HepG2 (cell line): ENCODE measurements around the gene IVD. TPM values are rescaled to one million over a fixed set of nuclear protein-coding genes. Genes with fewer than 3 reads are reported as not detected.

Experiments used
- FOXJ3 ChIP-seq: sonication (generic); formaldehyde crosslinking; IDR thresholded peaks from 2 replicates; pipeline ENCODE4 v1.4.0; 2020; ENCODE audit warnings: missing genetic modification reagents, mild to moderate bottlenecking, borderline replicate concordance
- MXD4 ChIP-seq: IDR thresholded peaks from 2 replicates; pipeline ENCODE4 v1.6.1; 2016; ENCODE audit warnings: mild to moderate bottlenecking, missing biosample characterization, missing genetic modification reagents
- NBN ChIP-seq: fragments of 450-650 bp; conservative IDR thresholded peaks from 2 replicates; pipeline ENCODE4 v1.6.1; 2017
- NCOA5 ChIP-seq: sonication (generic); formaldehyde crosslinking; IDR thresholded peaks from 2 replicates; pipeline ENCODE4 v1.4.0; 2020; ENCODE audit warnings: missing genetic modification reagents
- PLRG1 ChIP-seq: fragments of 450-650 bp; conservative IDR thresholded peaks from 2 replicates; pipeline ENCODE4 v1.6.1; 2016
- POLR2G ChIP-seq: fragments of 200-400 bp; formaldehyde crosslinking; IDR thresholded peaks from 2 replicates; pipeline ENCODE4 v1.6.1; 2018; ENCODE audit warnings: mild to moderate bottlenecking, low read depth, low read length, moderate library complexity
- SMAD9 ChIP-seq: sonication (generic); formaldehyde crosslinking; IDR thresholded peaks from 2 replicates; pipeline ENCODE4 v1.5.1; 2020; ENCODE audit warnings: mild to moderate bottlenecking, missing genetic modification reagents
- SMC3 ChIP-seq: IDR thresholded peaks from 2 replicates; pipeline ENCODE4 v1.6.1; 2011; ENCODE audit warnings: low read length, improper control_type of control experiment
- SP2 ChIP-seq: sonication (generic); formaldehyde crosslinking; IDR thresholded peaks from 2 replicates; pipeline ENCODE4 v1.5.1; 2020; ENCODE audit warnings: mild to moderate bottlenecking, missing genetic modification reagents
- TGIF2 ChIP-seq: IDR thresholded peaks from 2 replicates; pipeline ENCODE4 v1.6.1; 2016; ENCODE audit warnings: control low read depth, missing compliant biosample characterization
- YEATS4 ChIP-seq: sonication (generic); formaldehyde crosslinking; IDR thresholded peaks from 2 replicates; pipeline ENCODE4 v1.4.0; 2020; ENCODE audit warnings: missing genetic modification reagents, borderline replicate concordance
- ZFP37 ChIP-seq: sonication (generic); formaldehyde crosslinking; IDR thresholded peaks from 2 replicates; pipeline ENCODE4 v1.4.0; 2020; ENCODE audit warnings: missing genetic modification reagents, borderline replicate concordance
- ZNF543 ChIP-seq: sonication (generic); formaldehyde crosslinking; IDR thresholded peaks from 2 replicates; pipeline ENCODE4 v1.4.0; 2020; ENCODE audit warnings: mild to moderate bottlenecking, missing genetic modification reagents
- ZNF772 ChIP-seq: sonication (generic); formaldehyde crosslinking; IDR thresholded peaks from 2 replicates; pipeline ENCODE4 v1.5.0; 2020; ENCODE audit warnings: mild to moderate bottlenecking, missing genetic modification reagents
- ZSCAN29 ChIP-seq: sonication (generic); formaldehyde crosslinking; conservative IDR thresholded peaks from 2 replicates; pipeline ENCODE4 v1.4.0; 2020; ENCODE audit warnings: mild to moderate bottlenecking, missing genetic modification reagents
- polyA plus RNA-seq, 8 experiments: library from polyadenylated mRNA; depleted of rRNA in 3 of 8; stranded (reverse) in 7 of 8; unstranded in 1 of 8; fragments of >200 nt; fragmentation: Illumina TruSeq in 4 of 8; extraction: Trizol in 4 of 8; gene quantifications; 2 replicates each; pipeline versions ENCODE4 v1.2.1 to v1.2.3, GENCODE V29; 2011 to 2016; ENCODE audit warnings: low read depth in 4 of 8, missing spikeins in 1 of 8, mixed read lengths in 1 of 8; ENCODE audit not compliant: insufficient read depth in 1 of 8
- total RNA-seq, 5 experiments: library from RNA; depleted of rRNA; stranded (reverse); fragments of >200 nt; fragmentation: Illumina TruSeq; extraction: Trizol; gene quantifications; 2 replicates each; pipeline ENCODE4 v1.2.3, GENCODE V29; 2016; ENCODE audit warnings: low read depth in 1 of 5
- TF ChIP-seq, protein P1 (sequence below): sonication (generic); formaldehyde crosslinking; IDR thresholded peaks from 2 replicates; pipeline ENCODE4 v1.5.1; 2020; ENCODE audit warnings: mild to moderate bottlenecking, missing genetic modification reagents, moderate library complexity
- TF ChIP-seq, protein P2 (sequence below): sonication (generic); formaldehyde crosslinking; IDR thresholded peaks from 2 replicates; pipeline ENCODE4 v1.8.0; 2022; ENCODE audit warnings: mild to moderate bottlenecking, missing genetic modification reagents, moderate library complexity
- TF ChIP-seq, protein P3 (sequence below): sonication (generic); formaldehyde crosslinking; IDR thresholded peaks from 2 replicates; pipeline ENCODE4 v1.4.0; 2020; ENCODE audit warnings: missing genetic modification reagents
- TF ChIP-seq, protein P4 (sequence below): fragments of 450-650 bp; IDR thresholded peaks from 2 replicates; pipeline ENCODE4 v1.6.1; 2017

Gene IVD
- total and polyA plus RNA-seq, 2 of the 13 experiments (the other 11 are each of a cell fraction or from before 2014, with no cell fraction given), result 48.0 to 53.9 TPM

DNA sequence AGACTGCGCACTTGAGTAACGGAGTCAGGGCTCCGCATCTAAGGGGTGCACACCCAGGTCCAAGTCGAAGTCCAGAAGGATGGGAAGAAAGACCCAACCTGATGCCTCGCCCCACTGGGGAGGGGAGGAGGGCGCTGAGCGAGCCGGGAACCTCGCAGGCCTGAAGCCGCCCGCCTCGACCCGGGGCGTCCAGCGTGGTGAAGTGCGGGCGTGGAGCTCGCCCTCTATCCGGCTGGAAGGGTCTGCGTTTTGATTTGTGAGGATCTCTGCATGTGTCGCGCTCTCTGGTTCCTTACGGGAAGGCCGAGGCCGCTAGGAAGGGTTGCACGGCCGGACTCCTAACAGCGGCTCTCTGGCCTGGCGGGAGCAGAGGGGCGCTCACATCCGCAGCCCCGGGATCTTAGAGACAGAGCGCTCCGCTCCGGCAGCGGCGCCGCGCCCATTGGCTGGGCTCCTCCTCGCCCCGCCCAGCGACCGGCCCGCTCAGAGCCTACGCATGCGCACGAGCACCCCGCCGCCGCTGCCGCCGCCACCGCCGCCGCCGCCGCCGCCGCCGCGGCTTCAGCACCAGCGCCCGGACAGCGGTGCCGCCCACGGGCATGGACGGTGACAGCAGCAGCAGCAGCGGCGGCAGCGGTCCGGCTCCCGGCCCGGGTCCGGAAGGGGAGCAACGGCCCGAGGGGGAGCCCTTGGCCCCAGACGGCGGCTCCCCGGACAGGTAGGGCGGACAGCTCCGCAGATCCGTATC lies 47.7 kb upstream of the IVD start, which contains the start of gene DISP2 (continued):
- TF ChIP-seq, protein P1, sequence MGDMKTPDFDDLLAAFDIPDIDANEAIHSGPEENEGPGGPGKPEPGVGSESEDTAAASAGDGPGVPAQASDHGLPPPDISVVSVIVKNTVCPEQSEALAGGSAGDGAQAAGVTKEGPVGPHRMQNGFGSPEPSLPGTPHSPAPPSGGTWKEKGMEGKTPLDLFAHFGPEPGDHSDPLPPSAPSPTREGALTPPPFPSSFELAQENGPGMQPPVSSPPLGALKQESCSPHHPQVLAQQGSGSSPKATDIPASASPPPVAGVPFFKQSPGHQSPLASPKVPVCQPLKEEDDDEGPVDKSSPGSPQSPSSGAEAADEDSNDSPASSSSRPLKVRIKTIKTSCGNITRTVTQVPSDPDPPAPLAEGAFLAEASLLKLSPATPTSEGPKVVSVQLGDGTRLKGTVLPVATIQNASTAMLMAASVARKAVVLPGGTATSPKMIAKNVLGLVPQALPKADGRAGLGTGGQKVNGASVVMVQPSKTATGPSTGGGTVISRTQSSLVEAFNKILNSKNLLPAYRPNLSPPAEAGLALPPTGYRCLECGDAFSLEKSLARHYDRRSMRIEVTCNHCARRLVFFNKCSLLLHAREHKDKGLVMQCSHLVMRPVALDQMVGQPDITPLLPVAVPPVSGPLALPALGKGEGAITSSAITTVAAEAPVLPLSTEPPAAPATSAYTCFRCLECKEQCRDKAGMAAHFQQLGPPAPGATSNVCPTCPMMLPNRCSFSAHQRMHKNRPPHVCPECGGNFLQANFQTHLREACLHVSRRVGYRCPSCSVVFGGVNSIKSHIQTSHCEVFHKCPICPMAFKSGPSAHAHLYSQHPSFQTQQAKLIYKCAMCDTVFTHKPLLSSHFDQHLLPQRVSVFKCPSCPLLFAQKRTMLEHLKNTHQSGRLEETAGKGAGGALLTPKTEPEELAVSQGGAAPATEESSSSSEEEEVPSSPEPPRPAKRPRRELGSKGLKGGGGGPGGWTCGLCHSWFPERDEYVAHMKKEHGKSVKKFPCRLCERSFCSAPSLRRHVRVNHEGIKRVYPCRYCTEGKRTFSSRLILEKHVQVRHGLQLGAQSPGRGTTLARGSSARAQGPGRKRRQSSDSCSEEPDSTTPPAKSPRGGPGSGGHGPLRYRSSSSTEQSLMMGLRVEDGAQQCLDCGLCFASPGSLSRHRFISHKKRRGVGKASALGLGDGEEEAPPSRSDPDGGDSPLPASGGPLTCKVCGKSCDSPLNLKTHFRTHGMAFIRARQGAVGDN (CRISPR knock-in tag), result peak; percentile 83
- TF ChIP-seq FOXJ3 (CRISPR knock-in tag), result no peak
- TF ChIP-seq SMAD9, result no peak
- no peak for TF ChIP-seq NCOA5 (CRISPR knock-in tag)
- no peak for TF ChIP-seq POLR2G
- TF ChIP-seq ZFP37 (CRISPR knock-in tag), result no peak
- TF ChIP-seq, protein P2, sequence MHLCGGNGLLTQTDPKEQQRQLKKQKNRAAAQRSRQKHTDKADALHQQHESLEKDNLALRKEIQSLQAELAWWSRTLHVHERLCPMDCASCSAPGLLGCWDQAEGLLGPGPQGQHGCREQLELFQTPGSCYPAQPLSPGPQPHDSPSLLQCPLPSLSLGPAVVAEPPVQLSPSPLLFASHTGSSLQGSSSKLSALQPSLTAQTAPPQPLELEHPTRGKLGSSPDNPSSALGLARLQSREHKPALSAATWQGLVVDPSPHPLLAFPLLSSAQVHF (CRISPR knock-in tag), result no peak
- no peak for TF ChIP-seq ZSCAN29 (CRISPR knock-in tag)
- TF ChIP-seq, protein P3, sequence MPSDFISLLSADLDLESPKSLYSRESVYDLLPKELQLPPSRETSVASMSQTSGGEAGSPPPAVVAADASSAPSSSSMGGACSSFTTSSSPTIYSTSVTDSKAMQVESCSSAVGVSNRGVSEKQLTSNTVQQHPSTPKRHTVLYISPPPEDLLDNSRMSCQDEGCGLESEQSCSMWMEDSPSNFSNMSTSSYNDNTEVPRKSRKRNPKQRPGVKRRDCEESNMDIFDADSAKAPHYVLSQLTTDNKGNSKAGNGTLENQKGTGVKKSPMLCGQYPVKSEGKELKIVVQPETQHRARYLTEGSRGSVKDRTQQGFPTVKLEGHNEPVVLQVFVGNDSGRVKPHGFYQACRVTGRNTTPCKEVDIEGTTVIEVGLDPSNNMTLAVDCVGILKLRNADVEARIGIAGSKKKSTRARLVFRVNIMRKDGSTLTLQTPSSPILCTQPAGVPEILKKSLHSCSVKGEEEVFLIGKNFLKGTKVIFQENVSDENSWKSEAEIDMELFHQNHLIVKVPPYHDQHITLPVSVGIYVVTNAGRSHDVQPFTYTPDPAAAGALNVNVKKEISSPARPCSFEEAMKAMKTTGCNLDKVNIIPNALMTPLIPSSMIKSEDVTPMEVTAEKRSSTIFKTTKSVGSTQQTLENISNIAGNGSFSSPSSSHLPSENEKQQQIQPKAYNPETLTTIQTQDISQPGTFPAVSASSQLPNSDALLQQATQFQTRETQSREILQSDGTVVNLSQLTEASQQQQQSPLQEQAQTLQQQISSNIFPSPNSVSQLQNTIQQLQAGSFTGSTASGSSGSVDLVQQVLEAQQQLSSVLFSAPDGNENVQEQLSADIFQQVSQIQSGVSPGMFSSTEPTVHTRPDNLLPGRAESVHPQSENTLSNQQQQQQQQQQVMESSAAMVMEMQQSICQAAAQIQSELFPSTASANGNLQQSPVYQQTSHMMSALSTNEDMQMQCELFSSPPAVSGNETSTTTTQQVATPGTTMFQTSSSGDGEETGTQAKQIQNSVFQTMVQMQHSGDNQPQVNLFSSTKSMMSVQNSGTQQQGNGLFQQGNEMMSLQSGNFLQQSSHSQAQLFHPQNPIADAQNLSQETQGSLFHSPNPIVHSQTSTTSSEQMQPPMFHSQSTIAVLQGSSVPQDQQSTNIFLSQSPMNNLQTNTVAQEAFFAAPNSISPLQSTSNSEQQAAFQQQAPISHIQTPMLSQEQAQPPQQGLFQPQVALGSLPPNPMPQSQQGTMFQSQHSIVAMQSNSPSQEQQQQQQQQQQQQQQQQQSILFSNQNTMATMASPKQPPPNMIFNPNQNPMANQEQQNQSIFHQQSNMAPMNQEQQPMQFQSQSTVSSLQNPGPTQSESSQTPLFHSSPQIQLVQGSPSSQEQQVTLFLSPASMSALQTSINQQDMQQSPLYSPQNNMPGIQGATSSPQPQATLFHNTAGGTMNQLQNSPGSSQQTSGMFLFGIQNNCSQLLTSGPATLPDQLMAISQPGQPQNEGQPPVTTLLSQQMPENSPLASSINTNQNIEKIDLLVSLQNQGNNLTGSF (CRISPR knock-in tag), result no peak
- no peak for TF ChIP-seq SMC3
- TF ChIP-seq PLRG1, result no peak
- no peak for TF ChIP-seq ZNF772
- TF ChIP-seq SP2, result peak; percentile 35; the same call in 1 of the 2 replicates
- TF ChIP-seq, protein P4, sequence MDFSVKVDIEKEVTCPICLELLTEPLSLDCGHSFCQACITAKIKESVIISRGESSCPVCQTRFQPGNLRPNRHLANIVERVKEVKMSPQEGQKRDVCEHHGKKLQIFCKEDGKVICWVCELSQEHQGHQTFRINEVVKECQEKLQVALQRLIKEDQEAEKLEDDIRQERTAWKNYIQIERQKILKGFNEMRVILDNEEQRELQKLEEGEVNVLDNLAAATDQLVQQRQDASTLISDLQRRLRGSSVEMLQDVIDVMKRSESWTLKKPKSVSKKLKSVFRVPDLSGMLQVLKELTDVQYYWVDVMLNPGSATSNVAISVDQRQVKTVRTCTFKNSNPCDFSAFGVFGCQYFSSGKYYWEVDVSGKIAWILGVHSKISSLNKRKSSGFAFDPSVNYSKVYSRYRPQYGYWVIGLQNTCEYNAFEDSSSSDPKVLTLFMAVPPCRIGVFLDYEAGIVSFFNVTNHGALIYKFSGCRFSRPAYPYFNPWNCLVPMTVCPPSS, result no peak
- TF ChIP-seq ZNF543 (CRISPR knock-in tag), result no peak
- no peak for TF ChIP-seq YEATS4 (CRISPR knock-in tag)
- TF ChIP-seq NBN, result no peak
- peak; percentile 90; the same call in 1 of the 2 replicates for TF ChIP-seq MXD4 (CRISPR knock-in tag)
- TF ChIP-seq TGIF2 (CRISPR knock-in tag), result 0 out of 2 replicates have a peak, but pooled peaks have one; percentile 61
